Measurements from ENCODE around the gene CHST11. TPM values are rescaled to one million over a fixed set of nuclear protein-coding genes. Genes with fewer than 3 reads are reported as not detected.

The CHST11 gene
- total and polyA plus RNA-seq, 9 of the 15 experiments (the other 6 are each of a cell fraction or from before 2014, with no cell fraction given) = 2.3 to 38.7 (median 15.0) TPM

DNA sequence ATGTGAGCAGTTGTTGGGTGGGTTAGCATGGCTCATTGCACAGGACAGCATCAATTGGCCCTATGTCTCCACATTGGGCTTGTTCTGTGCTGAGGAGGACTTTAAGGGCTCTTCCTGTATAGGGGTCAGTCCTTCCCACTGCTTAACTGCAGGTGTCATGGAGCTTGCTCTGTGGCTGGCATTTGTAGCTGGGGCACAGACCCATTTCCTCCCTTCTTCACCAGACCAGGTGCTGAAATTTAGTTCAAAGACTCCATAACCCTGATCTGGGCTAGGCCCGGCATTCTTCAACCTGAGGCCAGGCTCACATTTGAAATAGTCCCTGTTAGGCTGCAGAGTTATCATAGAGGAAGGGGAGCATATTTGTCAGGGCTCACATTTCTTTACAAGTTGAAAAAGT is 12.8 kb downstream of the CHST11 start:
- ATAC-seq (no peak), DNase-seq (ENCODE audit: extremely low read depth in 1 of 4, low spot score in 3 of 4) (no peak), FAIRE-seq (no peak)
- ChIA-PET POLR2A (interaction anchor here (0.7 to 1.3 kb wide), 2 partner anchors 10 to 132 kb away, joined by 3 read pairs; no protein-coding TSS in a partner anchor), CTCF (ENCODE audit: low intra/inter-chr PET ratio) (no interaction called here)
- WGBS (ENCODE audit: insufficient coverage, low coverage, missing lambda C conversion rate) = 100% methylated on average over 1 of the region's 1 CpG
- Histone ChIP-seq H3K4me1 (replicated peaks in 1 of 2; ENCODE audit: control insufficient read depth in 2 of 2, insufficient read depth in 2 of 2, low read length in 2 of 2) (peaks cover 13 to 62% of the 10 kb centered on the region in 2 experiments), H3K36me3 (ENCODE audit: control insufficient read depth, insufficient read depth, low read length) (peaks cover 7% of the 10 kb centered on the region), H3K9me3 (replicated peaks; ENCODE audit: control insufficient read depth, insufficient read depth, low read depth, low read length) (no peaks in the 10 kb centered on the region), H4K20me1 (replicated peaks; ENCODE audit: control insufficient read depth, insufficient read depth, low read length) (no peaks in the 10 kb centered on the region), H3K27ac (ENCODE audit: extremely low read depth, low read depth, low read length) (no peak overlapping the region), H3K27me3 (ENCODE audit: control insufficient read depth in 2 of 2, insufficient read depth in 2 of 2, low read length in 2 of 2) (no peaks in the 10 kb centered on the region), H3K9me1 (ENCODE audit: control insufficient read depth, insufficient read depth, low read length) (no peaks in the 10 kb centered on the region), H2AFZ (ENCODE audit: low read depth, low read length) (no peak overlapping the region), H3K9ac (ENCODE audit: insufficient read depth in 1 of 2, low read depth in 2 of 2, low read length in 2 of 2) (no peak overlapping the region), H3K4me2 (ENCODE audit: insufficient read depth, low read length) (no peak overlapping the region), H3K79me2 (ENCODE audit: control insufficient read depth, insufficient read depth, low read length) (peaks cover 95% of the 10 kb centered on the region), H3K4me3 (no peak overlapping the region)
- intact Hi-C loops (cut with micrococcal nuclease) = loop anchor here (5.0 kb wide), 1 partner anchor 43 kb away; no protein-coding TSS in a partner anchor
- BruUV-seq (replicated peaks) = no TSS peak
- in situ Hi-C loops (cut with MboI) = no loop called here
- TF ChIP-seq HLTF (IDR thresholded peaks at IDR 0.05) (no peak), PCBP2 (IDR thresholded peaks at IDR 0.05; ENCODE audit: low read depth, low read length, poor library complexity, severe bottlenecking) (no peak), CREBBP (IDR thresholded peaks at IDR 0.05; ENCODE audit: low read depth, low read length) (no peak), GTF2A2 (tag; IDR thresholded peaks at IDR 0.05) (no peak), BRD9 (IDR thresholded peaks at IDR 0.05; ENCODE audit: low read depth, partially characterized antibody) (no peak)
- TF ChIP-seq, protein P1, sequence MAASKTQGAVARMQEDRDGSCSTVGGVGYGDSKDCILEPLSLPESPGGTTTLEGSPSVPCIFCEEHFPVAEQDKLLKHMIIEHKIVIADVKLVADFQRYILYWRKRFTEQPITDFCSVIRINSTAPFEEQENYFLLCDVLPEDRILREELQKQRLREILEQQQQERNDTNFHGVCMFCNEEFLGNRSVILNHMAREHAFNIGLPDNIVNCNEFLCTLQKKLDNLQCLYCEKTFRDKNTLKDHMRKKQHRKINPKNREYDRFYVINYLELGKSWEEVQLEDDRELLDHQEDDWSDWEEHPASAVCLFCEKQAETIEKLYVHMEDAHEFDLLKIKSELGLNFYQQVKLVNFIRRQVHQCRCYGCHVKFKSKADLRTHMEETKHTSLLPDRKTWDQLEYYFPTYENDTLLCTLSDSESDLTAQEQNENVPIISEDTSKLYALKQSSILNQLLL (CRISPR knock-in tag; IDR thresholded peaks at IDR 0.05; ENCODE audit: borderline replicate concordance) = no peak
